K562 (cell line): ENCODE measurements around the gene RNF151. TPM values are rescaled to one million over a fixed set of nuclear protein-coding genes. Genes with fewer than 3 reads are reported as not detected.

ENCODE experiments used
- ATAC-seq: fragments of 200-7000 bp; cut with Tn5 transposase; 3 replicates; pipeline ENCODE4 v1.9.1; 2020; ENCODE audit warnings: moderate library complexity
- BruUV-seq: library from RNA; stranded (reverse); fragments of 400-500 nt; replicated peaks from 2 replicates; lab custom pipeline; 2021; lab: Mats Ljungman, UMichigan
- CTCF ChIA-PET: fragments of 300-600 bp; formaldehyde crosslinking; extraction: SDS; loops from one replicate; lab custom pipeline; 2021; ENCODE audit warnings: low intra/inter-chr PET ratio; lab: Yijun Ruan, JAX
- POLR2A ChIA-PET: fragments of 300-600, 350-650 bp; sonication (Branson Sonifier 250); formaldehyde crosslinking; extraction: SDS; loops from one replicate; lab custom pipeline; 2021; ENCODE audit warnings: antibody characterized with exemption, inconsistent platforms; lab: Yijun Ruan, JAX
- DNase-seq, 4 experiments: peaks; one replicate each; pipeline versions ENCODE4 v3.0.0 to v3.0.0-alpha.2; 2011 to 2018; ENCODE audit warnings: low spot score in 3 of 4, mixed read lengths in 3 of 4; ENCODE audit errors: extremely low read depth in 1 of 4
- FAIRE-seq: peaks from 2 replicates; lab custom pipeline; 2011; peaks lifted over from hg19 to GRCh38; lab: Jason Lieb, UNC
- H2AFZ ChIP-seq: 2 replicates; pipeline ENCODE4 v1.6.0; 2011; ENCODE audit warnings: low read depth, low read length, control low read depth, inconsistent platforms
- H3K27ac ChIP-seq: fragments of 200-600 bp; 3 replicates; pipeline ENCODE4 v1.8.0; 2011; ENCODE audit warnings: low read depth, mild to moderate bottlenecking, control low read depth, inconsistent platforms, low read length, moderate library complexity, mixed read lengths; ENCODE audit errors: extremely low read depth
- H3K27me3 ChIP-seq, 2 experiments: fragments of 300-600 bp in 1 of 2; 2 replicates in 1 of 2; 3 replicates in 1 of 2; pipeline versions ENCODE4 v1.6.0 to v1.8.0; 2011; ENCODE audit warnings: inconsistent platforms in 2 of 2, low read length in 2 of 2, mild to moderate bottlenecking in 1 of 2, mixed read lengths in 1 of 2, moderate library complexity in 1 of 2; ENCODE audit not compliant: control insufficient read depth in 2 of 2, insufficient read depth in 2 of 2
- H3K36me3 ChIP-seq: fragments of 300-600 bp; 3 replicates; pipeline ENCODE4 v1.8.0; 2011; ENCODE audit warnings: mild to moderate bottlenecking, low read length, inconsistent platforms; ENCODE audit not compliant: control insufficient read depth, insufficient read depth
- H3K4me1 ChIP-seq, 2 experiments: fragments of 200-600 bp in 1 of 2; replicated peaks in 1 of 2; 2 replicates in 1 of 2; 3 replicates in 1 of 2; pipeline versions ENCODE4 v1.5.1 to v1.8.0; 2011; ENCODE audit warnings: inconsistent platforms in 2 of 2, low read length in 2 of 2, mild to moderate bottlenecking in 1 of 2, mixed read lengths in 1 of 2, moderate library complexity in 1 of 2; ENCODE audit not compliant: control insufficient read depth in 2 of 2, insufficient read depth in 2 of 2
- H3K4me2 ChIP-seq: 2 replicates; pipeline ENCODE4 v1.6.1; 2011; ENCODE audit warnings: low read length, control low read depth, inconsistent platforms, mixed read lengths; ENCODE audit not compliant: insufficient read depth
- H3K4me3 ChIP-seq: fragments of 200-600 bp; sonication (generic), shearing (Covaris generic); 2 replicates; pipeline ENCODE4 v1.5.1; 2016; ENCODE audit warnings: control low read depth, inconsistent platforms
- H3K79me2 ChIP-seq: fragments of 200-600 bp; 3 replicates; pipeline ENCODE4 v1.8.0; 2011; ENCODE audit warnings: low read length, inconsistent platforms; ENCODE audit not compliant: control insufficient read depth, insufficient read depth
- H3K9ac ChIP-seq, 2 experiments: 2 replicates each; pipeline versions ENCODE4 v1.6.0 to v1.6.1; 2011; ENCODE audit warnings: low read depth in 2 of 2, low read length in 2 of 2, control low read depth in 1 of 2, inconsistent platforms in 1 of 2, mild to moderate bottlenecking in 1 of 2, mixed read lengths in 1 of 2; ENCODE audit not compliant: insufficient read depth in 1 of 2
- H3K9me1 ChIP-seq: one replicate; pipeline ENCODE4 v1.6.0; 2011; ENCODE audit warnings: inconsistent platforms, mild to moderate bottlenecking, low read length, moderate library complexity; ENCODE audit not compliant: control insufficient read depth, insufficient read depth
- H3K9me3 ChIP-seq: replicated peaks from 2 replicates; pipeline ENCODE4 v1.5.1; 2011; ENCODE audit warnings: low read depth, low read length, inconsistent platforms; ENCODE audit not compliant: control insufficient read depth, insufficient read depth
- H4K20me1 ChIP-seq: replicated peaks from 2 replicates; pipeline ENCODE4 v1.6.1; 2011; ENCODE audit warnings: low read length, inconsistent platforms, mixed read lengths; ENCODE audit not compliant: control insufficient read depth, insufficient read depth
- MIER1 ChIP-seq: fragments of 450-650 bp; IDR thresholded peaks from 2 replicates; pipeline ENCODE4 v1.6.1; 2016; ENCODE audit warnings: antibody characterized with exemption, mild to moderate bottlenecking, low read depth
- PRDM10 ChIP-seq: fragments of 450-650 bp; IDR thresholded peaks from 2 replicates; pipeline ENCODE4 v1.6.1; 2018; ENCODE audit not compliant: partially characterized antibody
- RAD21 ChIP-seq, 2 experiments: fragments of 250-450 bp in 1 of 2; fragments of 450-650 bp in 1 of 2; sonication (Bioruptor Pico) in 1 of 2; formaldehyde crosslinking in 1 of 2; IDR thresholded peaks in 1 of 2; conservative IDR thresholded peaks in 1 of 2; 2 replicates each; pipeline versions ENCODE4 v1.4.0 to v1.8.0; 2020 to 2022; ENCODE audit warnings: mild to moderate bottlenecking in 2 of 2, moderate library complexity in 1 of 2
- RBBP5 ChIP-seq: fragments of 200-600 bp; sonication (generic); IDR thresholded peaks from 2 replicates; pipeline ENCODE4 v1.6.1; 2012; ENCODE audit warnings: borderline replicate concordance, mild to moderate bottlenecking, low read length, control low read depth, inconsistent platforms; ENCODE audit not compliant: insufficient read depth, poor library complexity, severe bottlenecking
- SMARCC2 ChIP-seq: fragments of 450-650 bp; IDR thresholded peaks from 2 replicates; pipeline ENCODE4 v1.6.1; 2017; ENCODE audit warnings: antibody characterized with exemption, moderate library complexity, mild to moderate bottlenecking, low read depth
- ZKSCAN3 ChIP-seq: fragments of 250-450 bp; sonication (Bioruptor Pico); IDR thresholded peaks from 2 replicates; pipeline ENCODE4 v1.4.0; 2020
- ZNF133 ChIP-seq: fragments of 250-450 bp; sonication (Bioruptor Pico); IDR thresholded peaks from 2 replicates; pipeline ENCODE4 v1.4.0; 2020; ENCODE audit warnings: mild to moderate bottlenecking
- WGBS: fragments of 100-300 bp; shearing (Covaris generic); methylation state at CpG from one replicate; pipeline ENCODE4 v1.1.6; 2016; ENCODE audit warnings: low coverage, mixed read lengths; ENCODE audit not compliant: insufficient coverage; ENCODE audit errors: missing lambda C conversion rate; 5-methylcytosine and 5-hydroxymethylcytosine counted together
- in situ Hi-C: fragments of 300-500 bp; cut with MboI; formaldehyde crosslinking; loops from 4 replicates; pipeline ENCODE4 v1.15.0; 2018; ENCODE audit warnings: inconsistent platforms, mixed read lengths
- intact Hi-C: fragments of 100-400 bp; cut with micrococcal nuclease; formaldehyde crosslinking; loops from 2 replicates; pipeline ENCODE4 v1.14.2; 2022
- polyA plus RNA-seq, 8 experiments: library from polyadenylated mRNA; depleted of rRNA in 4 of 8; stranded (reverse) in 5 of 8; unstranded in 3 of 8; fragments of >200 nt; fragmentation: Nextera tagmentation in 2 of 8; fragmentation: Illumina TruSeq in 1 of 8; extraction: Ambion mirVana in 2 of 8; extraction: Trizol in 1 of 8; gene quantifications; 2 replicates each; pipeline versions ENCODE4 v1.2.1 to v1.2.3, GENCODE V29; 2011 to 2014; ENCODE audit warnings: inconsistent platforms in 1 of 8, missing spikeins in 1 of 8
- total RNA-seq, 7 experiments: library from RNA; depleted of rRNA in 6 of 7; stranded (reverse); fragments of >200 nt in 6 of 7; fragmentation: Illumina TruSeq in 2 of 7; extraction: Trizol in 2 of 7; gene quantifications; 2 replicates each; pipeline versions ENCODE4 v1.2.1 to v1.2.3, GENCODE V29; 2011 to 2021; ENCODE audit warnings: low replicate concordance in 1 of 7

Gene RNF151
- total and polyA plus RNA-seq, 9 of the 15 experiments (the other 6 are each of a cell fraction or from before 2014, with no cell fraction given), result not detected

GRCh38 chr16:1917056-1917664, 49.5 kb upstream of the RNF151 start:
- no peaks in the 10 kb centered on the region for H3K9me3 ChIP-seq
- peaks cover 22 to 49% of the 10 kb centered on the region in 2 experiments; a peak in 4 of 5 replicates for H3K27me3 ChIP-seq

More at GRCh38 chr16:1917056-1917664, 49.5 kb upstream of the RNF151 start:
- ATAC-seq, result no peak
- intact Hi-C loops, result no loop called here
- Histone ChIP-seq H3K27ac (no peak overlapping the region), H3K9me1 (no peaks in the 10 kb centered on the region), H3K36me3 (no peaks in the 10 kb centered on the region), H3K9ac (no peak overlapping the region), H3K4me1 (peaks cover 6 to 65% of the 10 kb centered on the region in 2 experiments; a peak in 4 of 5 replicates), H3K79me2 (no peaks in the 10 kb centered on the region), H4K20me1 (0 out of 2 replicates have a peak, but pooled peaks cover 11% of the 10 kb centered on the region), H2AFZ (no peak overlapping the region), H3K4me2 (no peak overlapping the region), H3K4me3 (no peak overlapping the region)
- in situ Hi-C loops, result no loop called here
- DNase-seq, result no peak
- WGBS, result 7% methylated on average over 22 of the region's 22 CpGs
- no peak for FAIRE-seq
- ChIA-PET POLR2A (no interaction called here), CTCF (no interaction called here)
- BruUV-seq, result no TSS peak
- TF ChIP-seq ZNF133 (CRISPR knock-in tag), result no peak
- TF ChIP-seq ZKSCAN3, result no peak
- TF ChIP-seq MIER1, result no peak
- no peak for TF ChIP-seq RAD21 (CRISPR knock-in tag; conservative IDR thresholded peaks at IDR 0.05 in 1 of 2, IDR thresholded peaks at IDR 0.05 in 1 of 2)
- no peak for TF ChIP-seq SMARCC2
- no peak for TF ChIP-seq RBBP5
- TF ChIP-seq PRDM10, result no peak
